Panc1 (cell line): ENCODE measurements around the gene CPOX.

Experiments used
- CTCF ChIP-seq: fragments of 450-650 bp; IDR thresholded peaks from 2 replicates; pipeline ENCODE4 v1.5.1; 2017; ENCODE audit warnings: mild to moderate bottlenecking
- POLR2AphosphoS5 ChIP-seq: IDR thresholded peaks from 2 replicates; pipeline ENCODE4 v1.6.1; 2012; ENCODE audit warnings: mild to moderate bottlenecking, low read depth, low read length, moderate library complexity
- REST ChIP-seq, 2 experiments: IDR thresholded peaks; 2 replicates each; pipeline ENCODE4 v1.6.1; 2011 to 2012; ENCODE audit warnings: low read depth in 2 of 2, control low read depth in 1 of 2, low read length in 1 of 2, mild to moderate bottlenecking in 1 of 2, moderate library complexity in 1 of 2; ENCODE audit not compliant: insufficient read depth in 1 of 2
- TCF7L2 ChIP-seq: IDR thresholded peaks from 2 replicates; pipeline ENCODE4 v1.6.1; 2011; ENCODE audit warnings: mild to moderate bottlenecking, low read depth, low read length, inconsistent platforms

GRCh38 chr3:98617841-98618240, 24.4 kb upstream of the CPOX start:
- TF ChIP-seq POLR2AphosphoS5: no peak
- TF ChIP-seq CTCF: no peak
- no peak for TF ChIP-seq REST (IDR thresholded peaks at IDR 0.05; ENCODE audit: insufficient read depth in 1 of 2, low read depth in 2 of 2, low read length in 1 of 2)
- TF ChIP-seq TCF7L2: no peak
